HepG2 (cell line): ENCODE measurements around the gene UBAC2. TPM values are rescaled to one million over a fixed set of nuclear protein-coding genes. Genes with fewer than 3 reads are reported as not detected.

Experiments
- ATAC-seq: fragments of 200-7000 bp; cut with Tn5 transposase; 3 replicates; pipeline ENCODE4 v1.9.1; 2020; ENCODE audit warnings: mild to moderate bottlenecking, moderate library complexity
- BruUV-seq: library from RNA; stranded (reverse); fragments of 400-500 nt; replicated peaks from 2 replicates; lab custom pipeline; 2021; lab: Mats Ljungman, UMichigan
- CTCF ChIA-PET: fragments of 300-600 bp; formaldehyde crosslinking; extraction: SDS; loops from one replicate; lab custom pipeline; 2021; ENCODE audit warnings: low total read pairs, inconsistent platforms, low intra/inter-chr PET ratio; lab: Yijun Ruan, JAX
- POLR2A ChIA-PET: fragments of 350-600 bp; sonication (Branson Sonifier 250); formaldehyde crosslinking; loops from one replicate; lab custom pipeline; 2020; ENCODE audit warnings: antibody characterized with exemption, inconsistent platforms; lab: Yijun Ruan, JAX
- DNase-seq: peaks from one replicate; pipeline ENCODE4 v3.0.0-alpha.2; 2015; ENCODE audit warnings: low spot score
- FAIRE-seq: peaks from 3 replicates; lab custom pipeline; 2011; peaks lifted over from hg19 to GRCh38; lab: Jason Lieb, UNC
- H2AFZ ChIP-seq: one replicate; pipeline ENCODE4 v1.6.1; 2011; ENCODE audit warnings: low read length, inconsistent platforms
- H3K27ac ChIP-seq: fragments of 300-600 bp; 3 replicates; pipeline ENCODE4 v1.8.0; 2011; ENCODE audit warnings: mixed run types, mild to moderate bottlenecking, mixed read lengths, low read length, inconsistent platforms; ENCODE audit not compliant: insufficient read depth; ENCODE audit errors: extremely low read length
- H3K27me3 ChIP-seq, 2 experiments: fragments of 200-600 bp in 1 of 2; 2 replicates in 1 of 2; 3 replicates in 1 of 2; pipeline versions ENCODE4 v1.6.0 to v1.8.0; 2011; ENCODE audit warnings: low read length in 2 of 2, mild to moderate bottlenecking in 2 of 2, moderate library complexity in 2 of 2, inconsistent platforms in 1 of 2; ENCODE audit not compliant: insufficient read depth in 2 of 2, control insufficient read depth in 1 of 2
- H3K36me3 ChIP-seq, 2 experiments: fragments of 200-600 bp in 1 of 2; replicated peaks in 1 of 2; 2 replicates in 1 of 2; 3 replicates in 1 of 2; pipeline versions ENCODE4 v1.5.1 to v1.8.0; 2011; ENCODE audit warnings: low read length in 2 of 2, inconsistent platforms in 1 of 2; ENCODE audit not compliant: insufficient read depth in 2 of 2, control insufficient read depth in 1 of 2
- H3K4me1 ChIP-seq: 2 replicates; pipeline ENCODE4 v1.5.1; 2012; ENCODE audit warnings: low read length, inconsistent platforms; ENCODE audit not compliant: insufficient read depth
- H3K4me2 ChIP-seq: 2 replicates; pipeline ENCODE4 v1.6.0; 2011; ENCODE audit warnings: low read depth, low read length, inconsistent platforms
- H3K4me3 ChIP-seq, 3 experiments: fragments of 200-600 bp in 1 of 3; sonication (generic), shearing (Covaris generic) in 1 of 3; replicated peaks in 1 of 3; 2 replicates each; pipeline ENCODE4 v1.5.1; 2011 to 2016; ENCODE audit warnings: low read length in 3 of 3, inconsistent platforms in 2 of 3, low read depth in 2 of 3, mild to moderate bottlenecking in 2 of 3, control low read depth in 1 of 3, mixed read lengths in 1 of 3; ENCODE audit not compliant: insufficient read depth in 1 of 3
- H3K79me2 ChIP-seq: one replicate; pipeline ENCODE4 v1.6.1; 2011; ENCODE audit warnings: low read length, inconsistent platforms; ENCODE audit not compliant: insufficient read depth
- H3K9ac ChIP-seq: 2 replicates; pipeline ENCODE4 v1.6.0; 2011; ENCODE audit warnings: mild to moderate bottlenecking, low read depth, low read length, inconsistent platforms; ENCODE audit not compliant: insufficient read depth
- H3K9me3 ChIP-seq: 2 replicates; pipeline ENCODE4 v1.5.1; 2012; ENCODE audit warnings: mild to moderate bottlenecking, low read length
- H4K20me1 ChIP-seq: 2 replicates; pipeline ENCODE4 v1.6.0; 2011; ENCODE audit warnings: inconsistent platforms, mild to moderate bottlenecking, low read length, moderate library complexity; ENCODE audit not compliant: insufficient read depth
- GATA4 ChIP-seq: sonication (generic); IDR thresholded peaks from 2 replicates; pipeline ENCODE4 v1.6.1; 2016; ENCODE audit warnings: antibody characterized with exemption, low read depth, borderline replicate concordance
- MXI1 ChIP-seq: IDR thresholded peaks from 3 replicates; pipeline ENCODE4 v1.6.1; 2012; ENCODE audit warnings: low read depth, low read length, inconsistent platforms, borderline replicate concordance
- REL ChIP-seq: sonication (generic); formaldehyde crosslinking; conservative IDR thresholded peaks from 2 replicates; pipeline ENCODE4 v1.8.0; 2022; ENCODE audit warnings: mild to moderate bottlenecking, missing genetic modification reagents, moderate library complexity
- ZNF138 ChIP-seq: sonication (generic); formaldehyde crosslinking; IDR thresholded peaks from 2 replicates; pipeline ENCODE4 v1.5.0; 2020; ENCODE audit warnings: mild to moderate bottlenecking, low read depth, missing genetic modification reagents
- ZNF263 ChIP-seq: sonication (generic); formaldehyde crosslinking; IDR thresholded peaks from 2 replicates; pipeline ENCODE4 v1.4.0; 2020; ENCODE audit warnings: missing genetic modification reagents
- ZNF354B ChIP-seq: sonication (generic); formaldehyde crosslinking; IDR thresholded peaks from 2 replicates; pipeline ENCODE4 v1.8.0; 2022; ENCODE audit warnings: mild to moderate bottlenecking, missing genetic modification reagents
- ZNF460 ChIP-seq: sonication (generic); formaldehyde crosslinking; IDR thresholded peaks from 2 replicates; pipeline ENCODE4 v1.5.1; 2020; ENCODE audit warnings: missing genetic modification reagents, mild to moderate bottlenecking, borderline replicate concordance
- ZNF75D ChIP-seq: sonication (generic); formaldehyde crosslinking; IDR thresholded peaks from 2 replicates; pipeline ENCODE4 v1.8.1; 2023; ENCODE audit warnings: missing genetic modification reagents, mild to moderate bottlenecking, borderline replicate concordance
- WGBS: methylation state at CpG from one replicate; pipeline ENCODE4 v1.1.6; 2017; ENCODE audit warnings: low lambda C conversion rate; 5-methylcytosine and 5-hydroxymethylcytosine counted together
- in situ Hi-C: cut with HindIII; loops from 2 replicates; pipeline ENCODE4 v1.10.0; 2017; ENCODE audit warnings: low pct_unique_long_range_greater_than_20kb; ENCODE audit not compliant: extremely low pct_ligation_motif_present
- intact Hi-C: fragments of 100-400 bp; cut with micrococcal nuclease; formaldehyde crosslinking; loops from one replicate; pipeline ENCODE4 v1.10.0; 2022; ENCODE audit not compliant: unreplicated experiment
- polyA plus RNA-seq, 8 experiments: library from polyadenylated mRNA; depleted of rRNA in 3 of 8; stranded (reverse) in 7 of 8; unstranded in 1 of 8; fragments of >200 nt; fragmentation: Illumina TruSeq in 4 of 8; extraction: Trizol in 4 of 8; gene quantifications; 2 replicates each; pipeline versions ENCODE4 v1.2.1 to v1.2.3, GENCODE V29; 2011 to 2016; ENCODE audit warnings: low read depth in 4 of 8, missing spikeins in 1 of 8, mixed read lengths in 1 of 8; ENCODE audit not compliant: insufficient read depth in 1 of 8
- total RNA-seq, 5 experiments: library from RNA; depleted of rRNA; stranded (reverse); fragments of >200 nt; fragmentation: Illumina TruSeq; extraction: Trizol; gene quantifications; 2 replicates each; pipeline ENCODE4 v1.2.3, GENCODE V29; 2016; ENCODE audit warnings: low read depth in 1 of 5
- TF ChIP-seq, protein P1 (sequence below): sonication (generic); formaldehyde crosslinking; conservative IDR thresholded peaks from 2 replicates; pipeline ENCODE4 v1.4.0; 2020; ENCODE audit warnings: missing genetic modification reagents

Gene UBAC2
- total and polyA plus RNA-seq, 2 of the 13 experiments (the other 11 are each of a cell fraction or from before 2014, with no cell fraction given): 61.3 to 80.8 TPM

DNA sequence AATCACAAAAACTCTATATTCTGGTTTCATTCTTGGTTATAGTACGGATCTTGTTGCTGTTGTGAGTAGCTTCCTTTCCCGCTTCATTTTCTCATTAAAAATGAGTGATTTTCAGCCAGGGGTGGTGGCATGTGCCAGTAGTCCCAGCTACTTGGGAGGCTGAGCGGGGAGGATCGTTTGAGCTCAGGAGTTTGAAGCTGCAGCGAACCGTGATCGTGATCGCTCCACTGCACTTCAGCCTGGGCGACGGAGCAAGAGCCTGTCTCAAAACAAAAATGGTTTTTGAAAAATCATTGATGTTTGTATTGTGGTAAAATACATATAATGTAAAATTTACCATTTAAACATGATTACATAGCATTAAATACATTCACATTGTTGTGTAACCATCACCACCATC is 229.0 kb downstream of the UBAC2 start:
- WGBS: 64% methylated on average over 10 of the region's 10 CpGs
- Histone ChIP-seq H3K4me2 (no peak overlapping the region), H3K4me1 (peaks cover 30% of the 10 kb centered on the region), H3K79me2 (no peaks in the 10 kb centered on the region), H2AFZ (no peak overlapping the region), H3K4me3 (no peak overlapping the region), H3K9ac (no peak overlapping the region), H4K20me1 (no peaks in the 10 kb centered on the region), H3K27me3 (peaks cover 0 to 3% of the 10 kb centered on the region in 2 experiments; a peak in 1 of 5 replicates), H3K9me3 (no peaks in the 10 kb centered on the region), H3K36me3 (no peaks in the 10 kb centered on the region), H3K27ac (no peak overlapping the region)
- BruUV-seq: no TSS peak
- CTCF ChIA-PET: no interaction called here
- TF ChIP-seq ZNF263 (CRISPR knock-in tag) (no peak), ZNF138 (CRISPR knock-in tag) (no peak), ZNF354B (CRISPR knock-in tag) (no peak), ZNF75D (no peak), ZNF460 (CRISPR knock-in tag) (no peak), MXI1 (no peak), REL (CRISPR knock-in tag) (no peak), GATA4 (no peak)
- TF ChIP-seq, protein P1, sequence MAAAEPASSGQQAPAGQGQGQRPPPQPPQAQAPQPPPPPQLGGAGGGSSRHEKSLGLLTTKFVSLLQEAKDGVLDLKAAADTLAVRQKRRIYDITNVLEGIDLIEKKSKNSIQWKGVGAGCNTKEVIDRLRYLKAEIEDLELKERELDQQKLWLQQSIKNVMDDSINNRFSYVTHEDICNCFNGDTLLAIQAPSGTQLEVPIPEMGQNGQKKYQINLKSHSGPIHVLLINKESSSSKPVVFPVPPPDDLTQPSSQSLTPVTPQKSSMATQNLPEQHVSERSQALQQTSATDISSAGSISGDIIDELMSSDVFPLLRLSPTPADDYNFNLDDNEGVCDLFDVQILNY (CRISPR knock-in tag): no peak
- in situ Hi-C loops (loop anchor here (10.0 kb wide), 1 partner anchor 165 kb away; no protein-coding TSS in a partner anchor), intact Hi-C loops (no loop called here)
- DNase-seq (no peak), ATAC-seq (no peak), FAIRE-seq (no peak)
- POLR2A ChIA-PET: no interaction called here
